GM12878 (cell line): Measurements from ENCODE around the gene SAMD4A. TPM values are rescaled to one million over a fixed set of nuclear protein-coding genes. Genes with fewer than 3 reads are reported as not detected.

ENCODE experiments used
- ATAC-seq: fragments of 200-7000 bp; cut with Tn5 transposase; 3 replicates; pipeline ENCODE4 v1.9.1; 2020; ENCODE audit warnings: mild to moderate bottlenecking, moderate library complexity
- BruUV-seq: library from RNA; stranded (reverse); fragments of 400-500 nt; replicated peaks from 2 replicates; lab custom pipeline; 2021; lab: Mats Ljungman, UMichigan
- CTCF ChIA-PET: fragments of 300-600 bp; sonication (Branson Sonifier 250); formaldehyde crosslinking; extraction: SDS; loops from one replicate; lab custom pipeline; 2021; ENCODE audit warnings: inconsistent platforms; lab: Yijun Ruan, JAX
- POLR2A ChIA-PET: fragments of 350-600 bp; formaldehyde crosslinking; extraction: SDS; loops from one replicate; lab custom pipeline; 2021; ENCODE audit warnings: inconsistent platforms; lab: Charles Lee
- RAD21 ChIA-PET: fragments of 300-600 bp; sonication (Branson Sonifier 250); formaldehyde crosslinking; loops from one replicate; lab custom pipeline; 2023; ENCODE audit warnings: antibody characterized with exemption; ENCODE audit not compliant: unreplicated experiment; lab: Charles Lee
- SMC1A ChIA-PET: fragments of 300-600 bp; sonication (Branson Sonifier 250); formaldehyde crosslinking; loops from one replicate; lab custom pipeline; 2023; ENCODE audit not compliant: unreplicated experiment, uncharacterized antibody; lab: Charles Lee
- DNase-seq: peaks from one replicate; pipeline ENCODE4 v3.0.0-alpha.2; 2011; ENCODE audit warnings: low read depth, low spot score
- FAIRE-seq: peaks from 3 replicates; lab custom pipeline; 2011; peaks lifted over from hg19 to GRCh38; lab: Jason Lieb, UNC
- H2AFZ ChIP-seq: 2 replicates; pipeline ENCODE4 v1.6.0; 2011; ENCODE audit warnings: low read depth, low read length, control low read depth; ENCODE audit not compliant: control insufficient read depth
- H3K27ac ChIP-seq: 2 replicates; pipeline ENCODE4 v1.5.1; 2011; ENCODE audit warnings: control low read depth; ENCODE audit not compliant: control insufficient read depth, insufficient read depth
- H3K27me3 ChIP-seq, 2 experiments: replicated peaks in 1 of 2; 2 replicates each; pipeline versions ENCODE4 v1.6.0 to v1.6.1; 2011; ENCODE audit warnings: low read length in 1 of 2; ENCODE audit not compliant: control insufficient read depth in 2 of 2, insufficient read depth in 2 of 2
- H3K36me3 ChIP-seq, 2 experiments: 2 replicates each; pipeline ENCODE4 v1.5.1; 2011; ENCODE audit warnings: low read length in 1 of 2; ENCODE audit not compliant: control insufficient read depth in 2 of 2, insufficient read depth in 2 of 2
- H3K4me1 ChIP-seq: 2 replicates; pipeline ENCODE4 v1.6.1; 2011; ENCODE audit warnings: mild to moderate bottlenecking, low read length, moderate library complexity, mixed read lengths; ENCODE audit not compliant: control insufficient read depth, insufficient read depth
- H3K4me2 ChIP-seq: 2 replicates; pipeline ENCODE4 v1.6.0; 2011; ENCODE audit warnings: control low read depth; ENCODE audit not compliant: control insufficient read depth, insufficient read depth
- H3K4me3 ChIP-seq: fragments of 200-600 bp; sonication (generic); 2 replicates; pipeline ENCODE4 v1.5.1; 2016
- H3K79me2 ChIP-seq: 2 replicates; pipeline ENCODE4 v1.6.0; 2011; ENCODE audit warnings: low read length; ENCODE audit not compliant: control insufficient read depth, insufficient read depth
- H3K9ac ChIP-seq: 2 replicates; pipeline ENCODE4 v1.8.0; 2011; ENCODE audit warnings: low read length, control low read depth, mixed read lengths; ENCODE audit not compliant: control insufficient read depth, insufficient read depth
- H3K9me3 ChIP-seq: replicated peaks from 3 replicates; pipeline ENCODE4 v1.5.1; 2011; ENCODE audit warnings: mild to moderate bottlenecking, low read length; ENCODE audit not compliant: control insufficient read depth, insufficient read depth
- H4K20me1 ChIP-seq: 2 replicates; pipeline ENCODE4 v1.6.0; 2011; ENCODE audit not compliant: control insufficient read depth, insufficient read depth
- ASH2L ChIP-seq: fragments of 300-600, 200-600 bp; sonication (generic); IDR thresholded peaks from 2 replicates; pipeline ENCODE4 v1.6.1; 2017; ENCODE audit warnings: low read depth, mild to moderate bottlenecking, borderline replicate concordance
- CHD2 ChIP-seq: IDR thresholded peaks from 2 replicates; pipeline ENCODE4 v1.6.1; 2011; ENCODE audit warnings: low read depth, low read length, improper control_type of control experiment, borderline replicate concordance
- EED ChIP-seq: sonication (generic); IDR thresholded peaks from 2 replicates; pipeline ENCODE4 v1.6.1; 2016; ENCODE audit warnings: antibody characterized with exemption, low read depth
- GATAD2B ChIP-seq: fragments of 450-650 bp; conservative IDR thresholded peaks from 2 replicates; pipeline ENCODE4 v1.6.1; 2017; ENCODE audit warnings: low read depth, mild to moderate bottlenecking, moderate library complexity
- HDAC2 ChIP-seq: fragments of 200-600 bp; sonication (generic); IDR thresholded peaks from 2 replicates; pipeline ENCODE4 v1.6.1; 2017
- IKZF1 ChIP-seq: fragments of 450-650 bp; conservative IDR thresholded peaks from 2 replicates; pipeline ENCODE4 v1.6.1; 2017; ENCODE audit warnings: antibody characterized with exemption, mild to moderate bottlenecking
- JUNB ChIP-seq: IDR thresholded peaks from 2 replicates; pipeline ENCODE4 v1.6.1; 2016; ENCODE audit warnings: antibody characterized with exemption, mild to moderate bottlenecking
- KAT2A ChIP-seq: conservative IDR thresholded peaks from 2 replicates; pipeline ENCODE4 v1.6.1; 2011; ENCODE audit warnings: low read depth, low read length; ENCODE audit not compliant: control insufficient read depth
- NBN ChIP-seq: fragments of 450-650 bp; IDR thresholded peaks from 2 replicates; pipeline ENCODE4 v1.6.1; 2016
- PAX8 ChIP-seq: fragments of 450-650 bp; IDR thresholded peaks from 2 replicates; pipeline ENCODE4 v1.6.1; 2017; ENCODE audit warnings: mild to moderate bottlenecking, moderate library complexity
- TCF3 ChIP-seq: IDR thresholded peaks from 2 replicates; pipeline ENCODE4 v1.6.1; 2012; ENCODE audit warnings: low read depth, mild to moderate bottlenecking, low read length, borderline replicate concordance; ENCODE audit not compliant: insufficient read depth
- WRNIP1 ChIP-seq: IDR thresholded peaks from 2 replicates; pipeline ENCODE4 v1.6.1; 2011; ENCODE audit warnings: low read depth, low read length, improper control_type of control experiment, borderline replicate concordance
- ZNF217 ChIP-seq: fragments of 450-650 bp; IDR thresholded peaks from 2 replicates; pipeline ENCODE4 v1.6.1; 2017; ENCODE audit warnings: antibody characterized with exemption, mild to moderate bottlenecking
- ZNF24 ChIP-seq: fragments of 450-650 bp; IDR thresholded peaks from 2 replicates; pipeline ENCODE4 v1.6.1; 2017; ENCODE audit warnings: antibody characterized with exemption, mild to moderate bottlenecking
- ZSCAN29 ChIP-seq: fragments of 450-650 bp; IDR thresholded peaks from 2 replicates; pipeline ENCODE4 v1.6.1; 2017; ENCODE audit warnings: mild to moderate bottlenecking, moderate library complexity
- WGBS: methylation state at CpG from one replicate; pipeline ENCODE4 v1.1.6; 2016; ENCODE audit warnings: low lambda C conversion rate; ENCODE audit not compliant: insufficient replicate concordance, insufficient coverage; ENCODE audit errors: missing lambda C conversion rate; 5-methylcytosine and 5-hydroxymethylcytosine counted together
- in situ Hi-C: fragments of 300-500 bp; cut with MboI; formaldehyde crosslinking; loops from 9 replicates; pipeline ENCODE4 v1.14.3; 2018; ENCODE audit warnings: mixed read lengths
- intact Hi-C: fragments of 100-400 bp; cut with micrococcal nuclease; formaldehyde crosslinking; loops from one replicate; pipeline ENCODE4 v1.14.2; 2022; ENCODE audit not compliant: unreplicated experiment
- polyA plus RNA-seq, 11 experiments: library from polyadenylated mRNA; depleted of rRNA in 4 of 11; unstranded in 6 of 11; stranded (reverse) in 5 of 11; fragments of >200 nt; fragmentation: Nextera tagmentation in 4 of 11; fragmentation: Illumina TruSeq in 1 of 11; extraction: Ambion mirVana in 4 of 11; extraction: Trizol in 1 of 11; gene quantifications; 1 replicate in 1 of 11; 2 replicates in 10 of 11; pipeline versions ENCODE4 v1.2.1 to v1.2.3, GENCODE V29; 2011 to 2016; ENCODE audit warnings: inconsistent platforms in 2 of 11, missing spikeins in 2 of 11, low read depth in 1 of 11
- total RNA-seq, 4 experiments: library from RNA; depleted of rRNA in 3 of 4; stranded (reverse); fragments of >200 nt in 3 of 4; fragmentation: Illumina TruSeq in 1 of 4; extraction: Trizol in 1 of 4; gene quantifications; 2 replicates each; pipeline versions ENCODE4 v1.2.1 to v1.2.3, GENCODE V29; 2013 to 2021
- TF ChIP-seq, protein P1 (sequence below): IDR thresholded peaks from 2 replicates; pipeline ENCODE4 v1.6.1; 2011; ENCODE audit warnings: mild to moderate bottlenecking, low read depth, low read length, moderate library complexity; ENCODE audit not compliant: insufficient replicate concordance
- TF ChIP-seq, protein P2 (sequence below): fragments of 450-650 bp; IDR thresholded peaks from 2 replicates; pipeline ENCODE4 v1.6.1; 2017; ENCODE audit warnings: mild to moderate bottlenecking, low read depth, inconsistent platforms; ENCODE audit not compliant: poor library complexity, severe bottlenecking
- TF ChIP-seq, protein P3 (sequence below): fragments of 450-650 bp; IDR thresholded peaks from 2 replicates; pipeline ENCODE4 v1.6.1; 2016; ENCODE audit warnings: mild to moderate bottlenecking, moderate library complexity, borderline replicate concordance

SAMD4A gene
- total and polyA plus RNA-seq, 10 of the 15 experiments (the other 5 are each of a cell fraction or from before 2014, with no cell fraction given) = 0.05 to 0.56 (median 0.31) TPM

DNA sequence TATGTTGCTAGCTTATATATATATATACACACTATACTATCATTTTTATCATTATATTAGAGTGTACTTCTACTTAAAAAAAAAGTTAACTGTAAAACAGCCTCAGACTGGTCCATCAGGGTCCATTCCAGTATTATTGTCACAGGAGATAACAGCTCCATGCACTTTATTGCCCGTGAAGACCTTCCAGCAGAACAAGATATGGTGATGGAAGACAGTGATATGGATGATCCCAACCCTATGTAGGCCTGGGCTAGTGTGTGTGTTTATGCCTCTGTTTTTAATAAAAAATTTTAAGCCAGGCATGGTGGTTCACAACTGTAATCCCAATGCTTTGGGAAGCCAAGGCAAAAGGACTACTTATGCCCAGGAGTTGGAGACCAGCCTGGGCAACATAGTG, 249.5 kb downstream of the SAMD4A start:
- ATAC-seq = no peak
- H3K27me3 ChIP-seq = no peaks in the 10 kb centered on the region
- no peak overlapping the region for H3K9ac ChIP-seq
- H4K20me1 ChIP-seq = no peaks in the 10 kb centered on the region
- no peak for DNase-seq
- intact Hi-C loops = no loop called here
- no peak overlapping the region for H3K4me2 ChIP-seq
- BruUV-seq = no TSS peak
- H3K9me3 ChIP-seq = no peaks in the 10 kb centered on the region
- H3K4me3 ChIP-seq = no peak overlapping the region
- in situ Hi-C loops = no loop called here
- no peak overlapping the region for H3K27ac ChIP-seq
- no peak overlapping the region for H2AFZ ChIP-seq
- ChIA-PET SMC1A (interaction anchor here (1.3 kb wide), 1 partner anchor 12 kb away, joined by 3 read pairs; no protein-coding TSS in a partner anchor), CTCF (interaction anchor here (0.7 kb wide), 2 partner anchors 9 to 46 kb away, joined by 3 read pairs; no protein-coding TSS in a partner anchor), RAD21 (no interaction called here), POLR2A (no interaction called here)
- no peaks in the 10 kb centered on the region for H3K36me3 ChIP-seq
- H3K4me1 ChIP-seq = no peaks in the 10 kb centered on the region
- no peaks in the 10 kb centered on the region for H3K79me2 ChIP-seq
- WGBS = 38% methylated on average over 1 of the region's 1 CpG
- no peak for FAIRE-seq
- no peak for TF ChIP-seq GATAD2B
- TF ChIP-seq, protein P1, sequence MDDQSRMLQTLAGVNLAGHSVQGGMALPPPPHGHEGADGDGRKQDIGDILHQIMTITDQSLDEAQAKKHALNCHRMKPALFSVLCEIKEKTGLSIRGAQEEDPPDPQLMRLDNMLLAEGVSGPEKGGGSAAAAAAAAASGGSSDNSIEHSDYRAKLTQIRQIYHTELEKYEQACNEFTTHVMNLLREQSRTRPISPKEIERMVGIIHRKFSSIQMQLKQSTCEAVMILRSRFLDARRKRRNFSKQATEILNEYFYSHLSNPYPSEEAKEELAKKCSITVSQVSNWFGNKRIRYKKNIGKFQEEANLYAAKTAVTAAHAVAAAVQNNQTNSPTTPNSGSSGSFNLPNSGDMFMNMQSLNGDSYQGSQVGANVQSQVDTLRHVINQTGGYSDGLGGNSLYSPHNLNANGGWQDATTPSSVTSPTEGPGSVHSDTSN = no peak
- TF ChIP-seq IKZF1 = no peak
- no peak for TF ChIP-seq TCF3
- no peak for TF ChIP-seq CHD2
- TF ChIP-seq ZNF24 = no peak
- TF ChIP-seq WRNIP1 = no peak
- TF ChIP-seq ZNF217 = no peak
- no peak for TF ChIP-seq JUNB
- no peak for TF ChIP-seq NBN
- TF ChIP-seq, protein P2, sequence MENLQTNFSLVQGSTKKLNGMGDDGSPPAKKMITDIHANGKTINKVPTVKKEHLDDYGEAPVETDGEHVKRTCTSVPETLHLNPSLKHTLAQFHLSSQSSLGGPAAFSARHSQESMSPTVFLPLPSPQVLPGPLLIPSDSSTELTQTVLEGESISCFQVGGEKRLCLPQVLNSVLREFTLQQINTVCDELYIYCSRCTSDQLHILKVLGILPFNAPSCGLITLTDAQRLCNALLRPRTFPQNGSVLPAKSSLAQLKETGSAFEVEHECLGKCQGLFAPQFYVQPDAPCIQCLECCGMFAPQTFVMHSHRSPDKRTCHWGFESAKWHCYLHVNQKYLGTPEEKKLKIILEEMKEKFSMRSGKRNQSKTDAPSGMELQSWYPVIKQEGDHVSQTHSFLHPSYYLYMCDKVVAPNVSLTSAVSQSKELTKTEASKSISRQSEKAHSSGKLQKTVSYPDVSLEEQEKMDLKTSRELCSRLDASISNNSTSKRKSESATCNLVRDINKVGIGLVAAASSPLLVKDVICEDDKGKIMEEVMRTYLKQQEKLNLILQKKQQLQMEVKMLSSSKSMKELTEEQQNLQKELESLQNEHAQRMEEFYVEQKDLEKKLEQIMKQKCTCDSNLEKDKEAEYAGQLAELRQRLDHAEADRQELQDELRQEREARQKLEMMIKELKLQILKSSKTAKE = no peak
- TF ChIP-seq EED = no peak
- TF ChIP-seq, protein P3, sequence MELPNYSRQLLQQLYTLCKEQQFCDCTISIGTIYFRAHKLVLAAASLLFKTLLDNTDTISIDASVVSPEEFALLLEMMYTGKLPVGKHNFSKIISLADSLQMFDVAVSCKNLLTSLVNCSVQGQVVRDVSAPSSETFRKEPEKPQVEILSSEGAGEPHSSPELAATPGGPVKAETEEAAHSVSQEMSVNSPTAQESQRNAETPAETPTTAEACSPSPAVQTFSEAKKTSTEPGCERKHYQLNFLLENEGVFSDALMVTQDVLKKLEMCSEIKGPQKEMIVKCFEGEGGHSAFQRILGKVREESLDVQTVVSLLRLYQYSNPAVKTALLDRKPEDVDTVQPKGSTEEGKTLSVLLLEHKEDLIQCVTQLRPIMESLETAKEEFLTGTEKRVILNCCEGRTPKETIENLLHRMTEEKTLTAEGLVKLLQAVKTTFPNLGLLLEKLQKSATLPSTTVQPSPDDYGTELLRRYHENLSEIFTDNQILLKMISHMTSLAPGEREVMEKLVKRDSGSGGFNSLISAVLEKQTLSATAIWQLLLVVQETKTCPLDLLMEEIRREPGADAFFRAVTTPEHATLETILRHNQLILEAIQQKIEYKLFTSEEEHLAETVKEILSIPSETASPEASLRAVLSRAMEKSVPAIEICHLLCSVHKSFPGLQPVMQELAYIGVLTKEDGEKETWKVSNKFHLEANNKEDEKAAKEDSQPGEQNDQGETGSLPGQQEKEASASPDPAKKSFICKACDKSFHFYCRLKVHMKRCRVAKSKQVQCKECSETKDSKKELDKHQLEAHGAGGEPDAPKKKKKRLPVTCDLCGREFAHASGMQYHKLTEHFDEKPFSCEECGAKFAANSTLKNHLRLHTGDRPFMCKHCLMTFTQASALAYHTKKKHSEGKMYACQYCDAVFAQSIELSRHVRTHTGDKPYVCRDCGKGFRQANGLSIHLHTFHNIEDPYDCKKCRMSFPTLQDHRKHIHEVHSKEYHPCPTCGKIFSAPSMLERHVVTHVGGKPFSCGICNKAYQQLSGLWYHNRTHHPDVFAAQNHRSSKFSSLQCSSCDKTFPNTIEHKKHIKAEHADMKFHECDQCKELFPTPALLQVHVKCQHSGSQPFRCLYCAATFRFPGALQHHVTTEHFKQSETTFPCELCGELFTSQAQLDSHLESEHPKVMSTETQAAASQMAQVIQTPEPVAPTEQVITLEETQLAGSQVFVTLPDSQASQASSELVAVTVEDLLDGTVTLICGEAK = no peak
- TF ChIP-seq ZSCAN29 = no peak
- no peak for TF ChIP-seq HDAC2
- no peak for TF ChIP-seq KAT2A
- no peak for TF ChIP-seq PAX8
- TF ChIP-seq ASH2L = no peak
